ENCODE results near the gene TMEM203. TPM values are rescaled to one million over a fixed set of nuclear protein-coding genes. Genes with fewer than 3 reads are reported as not detected.

The TMEM203 gene
- total and polyA plus RNA-seq, 2 of the 13 experiments (the other 11 are each of a cell fraction or from before 2014, with no cell fraction given), result 23.4 to 36.7 TPM

DNA sequence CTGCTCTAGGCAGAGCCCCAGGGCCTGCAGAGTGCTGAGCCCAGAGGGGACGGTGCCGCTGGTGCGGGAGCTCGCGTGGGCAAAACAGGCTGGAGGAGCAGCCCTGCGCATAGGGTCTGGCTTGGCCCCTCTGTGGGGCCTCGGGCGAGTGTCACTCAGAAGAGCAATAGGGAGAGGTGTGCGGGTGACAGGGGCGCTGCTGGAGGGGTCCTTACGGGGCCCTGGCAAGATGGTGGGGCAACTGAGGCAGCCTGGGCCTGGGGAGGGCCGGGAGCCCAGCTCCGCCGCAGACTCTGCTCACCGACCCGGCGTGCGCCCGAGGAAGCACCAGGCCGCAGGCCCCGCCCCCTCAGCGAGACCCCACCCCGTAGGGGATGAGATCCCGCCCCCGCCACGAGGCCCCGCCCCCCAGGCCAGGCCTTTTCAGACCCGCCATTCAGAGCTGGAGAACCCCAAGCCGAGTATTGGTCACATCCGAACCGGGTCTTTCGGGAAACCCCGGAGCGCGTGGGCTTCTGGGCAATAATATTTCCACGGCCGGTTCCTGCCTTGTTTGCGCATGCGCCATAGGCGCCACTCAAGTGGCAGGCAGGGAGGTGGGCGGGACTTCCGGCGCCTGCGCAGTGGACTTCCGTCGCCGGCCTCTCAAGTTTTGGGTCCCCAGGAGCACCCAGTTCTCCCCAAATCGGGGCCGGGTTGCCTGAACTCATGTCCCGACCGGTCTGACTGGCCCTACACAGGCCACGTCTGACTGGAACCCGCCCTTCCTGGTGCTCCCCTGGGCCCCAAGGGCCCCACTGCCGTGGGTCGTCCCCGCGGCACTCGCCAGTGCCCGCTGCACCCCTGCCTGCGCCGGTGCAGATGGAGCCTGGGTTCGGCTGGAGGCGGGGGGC is 17.9 kb upstream of the TMEM203 start (continued):
- TF ChIP-seq, protein P1, sequence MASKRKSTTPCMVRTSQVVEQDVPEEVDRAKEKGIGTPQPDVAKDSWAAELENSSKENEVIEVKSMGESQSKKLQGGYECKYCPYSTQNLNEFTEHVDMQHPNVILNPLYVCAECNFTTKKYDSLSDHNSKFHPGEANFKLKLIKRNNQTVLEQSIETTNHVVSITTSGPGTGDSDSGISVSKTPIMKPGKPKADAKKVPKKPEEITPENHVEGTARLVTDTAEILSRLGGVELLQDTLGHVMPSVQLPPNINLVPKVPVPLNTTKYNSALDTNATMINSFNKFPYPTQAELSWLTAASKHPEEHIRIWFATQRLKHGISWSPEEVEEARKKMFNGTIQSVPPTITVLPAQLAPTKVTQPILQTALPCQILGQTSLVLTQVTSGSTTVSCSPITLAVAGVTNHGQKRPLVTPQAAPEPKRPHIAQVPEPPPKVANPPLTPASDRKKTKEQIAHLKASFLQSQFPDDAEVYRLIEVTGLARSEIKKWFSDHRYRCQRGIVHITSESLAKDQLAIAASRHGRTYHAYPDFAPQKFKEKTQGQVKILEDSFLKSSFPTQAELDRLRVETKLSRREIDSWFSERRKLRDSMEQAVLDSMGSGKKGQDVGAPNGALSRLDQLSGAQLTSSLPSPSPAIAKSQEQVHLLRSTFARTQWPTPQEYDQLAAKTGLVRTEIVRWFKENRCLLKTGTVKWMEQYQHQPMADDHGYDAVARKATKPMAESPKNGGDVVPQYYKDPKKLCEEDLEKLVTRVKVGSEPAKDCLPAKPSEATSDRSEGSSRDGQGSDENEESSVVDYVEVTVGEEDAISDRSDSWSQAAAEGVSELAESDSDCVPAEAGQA (IDR thresholded peaks at IDR 0.05; ENCODE audit: low read depth), result no peak
- TF ChIP-seq, protein P1 (CRISPR knock-in tag; IDR thresholded peaks at IDR 0.05; ENCODE audit: borderline replicate concordance), result no peak
- TF ChIP-seq, protein P2, sequence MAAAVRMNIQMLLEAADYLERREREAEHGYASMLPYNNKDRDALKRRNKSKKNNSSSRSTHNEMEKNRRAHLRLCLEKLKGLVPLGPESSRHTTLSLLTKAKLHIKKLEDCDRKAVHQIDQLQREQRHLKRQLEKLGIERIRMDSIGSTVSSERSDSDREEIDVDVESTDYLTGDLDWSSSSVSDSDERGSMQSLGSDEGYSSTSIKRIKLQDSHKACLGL (CRISPR knock-in tag; IDR thresholded peaks at IDR 0.05), result peak; percentile 42
- no peak for TF ChIP-seq ARHGAP35 (CRISPR knock-in tag; IDR thresholded peaks at IDR 0.05; ENCODE audit: borderline replicate concordance)
- TF ChIP-seq AGO2 (optimal IDR thresholded peaks at IDR 0.05; ENCODE audit: low read depth, low read length), result peak; percentile 91
- no peak for TF ChIP-seq NFKBIZ (CRISPR knock-in tag; IDR thresholded peaks at IDR 0.05)
- peak; percentile 87 for TF ChIP-seq THAP11 (CRISPR knock-in tag; IDR thresholded peaks at IDR 0.05)
- no peak for TF ChIP-seq ZBTB7A (CRISPR knock-in tag; IDR thresholded peaks at IDR 0.05)
- TF ChIP-seq, protein P3, sequence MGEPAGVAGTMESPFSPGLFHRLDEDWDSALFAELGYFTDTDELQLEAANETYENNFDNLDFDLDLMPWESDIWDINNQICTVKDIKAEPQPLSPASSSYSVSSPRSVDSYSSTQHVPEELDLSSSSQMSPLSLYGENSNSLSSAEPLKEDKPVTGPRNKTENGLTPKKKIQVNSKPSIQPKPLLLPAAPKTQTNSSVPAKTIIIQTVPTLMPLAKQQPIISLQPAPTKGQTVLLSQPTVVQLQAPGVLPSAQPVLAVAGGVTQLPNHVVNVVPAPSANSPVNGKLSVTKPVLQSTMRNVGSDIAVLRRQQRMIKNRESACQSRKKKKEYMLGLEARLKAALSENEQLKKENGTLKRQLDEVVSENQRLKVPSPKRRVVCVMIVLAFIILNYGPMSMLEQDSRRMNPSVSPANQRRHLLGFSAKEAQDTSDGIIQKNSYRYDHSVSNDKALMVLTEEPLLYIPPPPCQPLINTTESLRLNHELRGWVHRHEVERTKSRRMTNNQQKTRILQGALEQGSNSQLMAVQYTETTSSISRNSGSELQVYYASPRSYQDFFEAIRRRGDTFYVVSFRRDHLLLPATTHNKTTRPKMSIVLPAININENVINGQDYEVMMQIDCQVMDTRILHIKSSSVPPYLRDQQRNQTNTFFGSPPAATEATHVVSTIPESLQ (CRISPR knock-in tag; conservative IDR thresholded peaks at IDR 0.05), result no peak
- no peak for TF ChIP-seq MAFF (IDR thresholded peaks at IDR 0.05; ENCODE audit: low read depth, low read length)
- TF ChIP-seq ZNF713 (CRISPR knock-in tag; IDR thresholded peaks at IDR 0.05), result no peak
- no peak for TF ChIP-seq CBX2 (IDR thresholded peaks at IDR 0.05; ENCODE audit: low read depth, low read length)
- no peak for TF ChIP-seq CBX2 (CRISPR knock-in tag; IDR thresholded peaks at IDR 0.05; ENCODE audit: low read depth)
- TF ChIP-seq ARID2 (CRISPR knock-in tag; IDR thresholded peaks at IDR 0.05; ENCODE audit: borderline replicate concordance), result no peak
- TF ChIP-seq, protein P4, sequence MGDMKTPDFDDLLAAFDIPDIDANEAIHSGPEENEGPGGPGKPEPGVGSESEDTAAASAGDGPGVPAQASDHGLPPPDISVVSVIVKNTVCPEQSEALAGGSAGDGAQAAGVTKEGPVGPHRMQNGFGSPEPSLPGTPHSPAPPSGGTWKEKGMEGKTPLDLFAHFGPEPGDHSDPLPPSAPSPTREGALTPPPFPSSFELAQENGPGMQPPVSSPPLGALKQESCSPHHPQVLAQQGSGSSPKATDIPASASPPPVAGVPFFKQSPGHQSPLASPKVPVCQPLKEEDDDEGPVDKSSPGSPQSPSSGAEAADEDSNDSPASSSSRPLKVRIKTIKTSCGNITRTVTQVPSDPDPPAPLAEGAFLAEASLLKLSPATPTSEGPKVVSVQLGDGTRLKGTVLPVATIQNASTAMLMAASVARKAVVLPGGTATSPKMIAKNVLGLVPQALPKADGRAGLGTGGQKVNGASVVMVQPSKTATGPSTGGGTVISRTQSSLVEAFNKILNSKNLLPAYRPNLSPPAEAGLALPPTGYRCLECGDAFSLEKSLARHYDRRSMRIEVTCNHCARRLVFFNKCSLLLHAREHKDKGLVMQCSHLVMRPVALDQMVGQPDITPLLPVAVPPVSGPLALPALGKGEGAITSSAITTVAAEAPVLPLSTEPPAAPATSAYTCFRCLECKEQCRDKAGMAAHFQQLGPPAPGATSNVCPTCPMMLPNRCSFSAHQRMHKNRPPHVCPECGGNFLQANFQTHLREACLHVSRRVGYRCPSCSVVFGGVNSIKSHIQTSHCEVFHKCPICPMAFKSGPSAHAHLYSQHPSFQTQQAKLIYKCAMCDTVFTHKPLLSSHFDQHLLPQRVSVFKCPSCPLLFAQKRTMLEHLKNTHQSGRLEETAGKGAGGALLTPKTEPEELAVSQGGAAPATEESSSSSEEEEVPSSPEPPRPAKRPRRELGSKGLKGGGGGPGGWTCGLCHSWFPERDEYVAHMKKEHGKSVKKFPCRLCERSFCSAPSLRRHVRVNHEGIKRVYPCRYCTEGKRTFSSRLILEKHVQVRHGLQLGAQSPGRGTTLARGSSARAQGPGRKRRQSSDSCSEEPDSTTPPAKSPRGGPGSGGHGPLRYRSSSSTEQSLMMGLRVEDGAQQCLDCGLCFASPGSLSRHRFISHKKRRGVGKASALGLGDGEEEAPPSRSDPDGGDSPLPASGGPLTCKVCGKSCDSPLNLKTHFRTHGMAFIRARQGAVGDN (CRISPR knock-in tag; IDR thresholded peaks at IDR 0.05), result peak; percentile 67
- TF ChIP-seq ZNF329 (CRISPR knock-in tag; IDR thresholded peaks at IDR 0.05; ENCODE audit: low read depth), result no peak
- peak; percentile 62 for TF ChIP-seq ZFY (CRISPR knock-in tag; IDR thresholded peaks at IDR 0.05)
